Tibial nerve (tissue), 4 donors: ENCODE results near the gene CD163L1. TPM values are rescaled to one million over a fixed set of nuclear protein-coding genes. Genes with fewer than 3 reads are reported as not detected.

Source experiments
- DNase-seq, 2 donors: peaks; one replicate each; pipeline ENCODE4 v3.0.0-alpha.2; 2019; ENCODE audit warnings: low spot score in 2 of 2
- H3K27ac ChIP-seq, 4 donors: fragments of 200-600 bp; sonication (generic) in 3 of 4; one replicate each; pipeline ENCODE4 v1.5.1; 2017 to 2019; ENCODE audit warnings: mild to moderate bottlenecking in 1 of 4
- H3K27me3 ChIP-seq, 2 donors: fragments of 200-600 bp; sonication (generic) in 1 of 2; one replicate each; pipeline versions ENCODE4 v1.5.1 to v1.6.0; 2017 to 2019
- H3K36me3 ChIP-seq, 3 donors: fragments of 200-600 bp; sonication (generic); one replicate each; pipeline ENCODE4 v1.5.1; 2018 to 2019
- H3K4me1 ChIP-seq, 4 donors: fragments of 200-600 bp; sonication (generic) in 3 of 4; one replicate each; pipeline ENCODE4 v1.5.1; 2017 to 2019
- H3K4me3 ChIP-seq, 4 donors: fragments of 200-600 bp; sonication (generic) in 3 of 4; one replicate each; pipeline ENCODE4 v1.5.1; 2017 to 2019; ENCODE audit warnings: mild to moderate bottlenecking in 1 of 4, moderate library complexity in 1 of 4
- H3K9me3 ChIP-seq, 4 donors: fragments of 200-600 bp; sonication (generic) in 3 of 4; one replicate each; pipeline ENCODE4 v1.5.1; 2017 to 2019
- EP300 ChIP-seq, 2 donors: sonication (generic); formaldehyde crosslinking; IDR thresholded peaks; one replicate each; pipeline ENCODE4 v1.6.1; 2017; ENCODE audit warnings: antibody characterized with exemption in 2 of 2, mild to moderate bottlenecking in 1 of 2
- POLR2A ChIP-seq, 2 donors: fragments of 450-650 bp; IDR thresholded peaks; one replicate each; pipeline ENCODE4 v1.6.1; 2017; ENCODE audit warnings: antibody characterized with exemption in 2 of 2, mild to moderate bottlenecking in 2 of 2, moderate library complexity in 2 of 2
- WGBS, 2 donors: methylation state at CpG; one replicate each; pipeline ENCODE4 v1.1.5; 2018; 5-methylcytosine and 5-hydroxymethylcytosine counted together
- total RNA-seq, 4 donors: library from RNA; depleted of rRNA; stranded (reverse); fragments of >200 nt; gene quantifications; one replicate each; pipeline ENCODE4 v1.1.0, GENCODE V29; 2016
- TF ChIP-seq, protein P1 (sequence below), 5 experiments: fragments of 200-600 bp in 3 of 5; fragments of 450-650 bp in 2 of 5; sonication (generic) in 3 of 5; IDR thresholded peaks; one replicate each; pipeline ENCODE4 v1.5.1; 2016 to 2019; ENCODE audit warnings: antibody characterized with exemption in 5 of 5, mild to moderate bottlenecking in 3 of 5, moderate library complexity in 2 of 5

The CD163L1 gene
- total RNA-seq, 4 donors from 2014 or later, result 0.66 to 16.7 (median 1.6) TPM

DNA sequence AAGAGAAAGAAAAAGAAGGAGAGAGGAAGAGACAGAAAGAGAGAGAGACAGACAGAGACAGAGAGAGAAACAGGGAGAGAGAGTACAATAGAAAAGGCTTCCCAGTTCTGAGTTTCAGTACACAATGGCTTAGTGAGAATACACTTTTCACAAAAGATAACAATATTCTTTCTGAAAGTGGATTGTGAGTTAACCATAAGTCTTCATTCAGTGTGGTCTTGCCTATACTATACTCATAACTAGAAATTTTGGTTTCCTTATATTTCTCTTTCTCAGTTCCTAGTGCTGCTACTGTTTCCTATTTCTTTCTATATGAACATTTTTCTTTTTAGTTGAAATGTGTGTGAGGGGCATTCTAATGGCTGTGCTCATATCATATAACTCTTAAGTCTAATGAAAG, 9.3 kb downstream of the CD163L1 start:
- Histone ChIP-seq H3K4me3 (no peak overlapping the region), H3K9me3 (peaks cover 0 to under 1% (median 0%) of the 10 kb centered on the region in 4 donors), H3K27me3 (peaks cover 0 to under 1% of the 10 kb centered on the region in 2 donors), H3K27ac (no peak overlapping the region), H3K4me1 (no peaks in the 10 kb centered on the region), H3K36me3 (no peaks in the 10 kb centered on the region)
- no peak for TF ChIP-seq POLR2A (IDR thresholded peaks at IDR 0.05)
- TF ChIP-seq, protein P1, sequence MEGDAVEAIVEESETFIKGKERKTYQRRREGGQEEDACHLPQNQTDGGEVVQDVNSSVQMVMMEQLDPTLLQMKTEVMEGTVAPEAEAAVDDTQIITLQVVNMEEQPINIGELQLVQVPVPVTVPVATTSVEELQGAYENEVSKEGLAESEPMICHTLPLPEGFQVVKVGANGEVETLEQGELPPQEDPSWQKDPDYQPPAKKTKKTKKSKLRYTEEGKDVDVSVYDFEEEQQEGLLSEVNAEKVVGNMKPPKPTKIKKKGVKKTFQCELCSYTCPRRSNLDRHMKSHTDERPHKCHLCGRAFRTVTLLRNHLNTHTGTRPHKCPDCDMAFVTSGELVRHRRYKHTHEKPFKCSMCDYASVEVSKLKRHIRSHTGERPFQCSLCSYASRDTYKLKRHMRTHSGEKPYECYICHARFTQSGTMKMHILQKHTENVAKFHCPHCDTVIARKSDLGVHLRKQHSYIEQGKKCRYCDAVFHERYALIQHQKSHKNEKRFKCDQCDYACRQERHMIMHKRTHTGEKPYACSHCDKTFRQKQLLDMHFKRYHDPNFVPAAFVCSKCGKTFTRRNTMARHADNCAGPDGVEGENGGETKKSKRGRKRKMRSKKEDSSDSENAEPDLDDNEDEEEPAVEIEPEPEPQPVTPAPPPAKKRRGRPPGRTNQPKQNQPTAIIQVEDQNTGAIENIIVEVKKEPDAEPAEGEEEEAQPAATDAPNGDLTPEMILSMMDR (IDR thresholded peaks at IDR 0.05), result no peak
- no peak for TF ChIP-seq EP300 (IDR thresholded peaks at IDR 0.05)
- DNase-seq, result no peak

DNA sequence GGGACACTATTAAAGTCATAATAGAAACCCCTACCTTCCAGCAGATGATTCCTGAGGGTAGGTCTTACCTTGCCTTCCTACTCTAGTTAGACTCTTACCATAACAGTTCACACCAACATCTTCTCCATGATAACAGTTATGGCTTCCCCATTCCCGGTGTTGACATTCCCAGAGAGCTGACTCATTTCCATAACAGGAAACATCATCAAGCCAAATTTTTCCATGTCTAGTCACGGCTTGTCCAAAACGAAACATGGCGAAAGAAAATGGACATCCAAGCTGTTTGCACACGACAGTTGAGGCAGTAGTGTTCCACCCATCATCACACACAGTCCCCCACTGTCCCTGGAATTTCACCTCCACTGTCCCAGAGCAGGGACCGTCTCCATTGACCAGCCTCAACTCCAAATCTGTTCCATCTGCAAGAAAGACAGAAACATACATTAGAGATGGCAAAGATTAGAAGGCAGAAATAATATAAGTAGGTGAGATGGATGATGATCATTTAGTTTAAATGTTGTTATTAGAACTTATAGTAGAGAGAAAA, 10.6 kb downstream of the CD163L1 start:
- Histone ChIP-seq H3K27me3 (no peaks in the 10 kb centered on the region), H3K4me3 (no peak overlapping the region), H3K9me3 (no peaks in the 10 kb centered on the region), H3K36me3 (no peaks in the 10 kb centered on the region), H3K4me1 (no peaks in the 10 kb centered on the region), H3K27ac (no peak overlapping the region)
- WGBS, 2 donors, result 73 to 79% methylated on average over 6 of the region's 6 CpGs
- DNase-seq, result no peak
- TF ChIP-seq POLR2A (IDR thresholded peaks at IDR 0.05) (no peak), EP300 (IDR thresholded peaks at IDR 0.05) (no peak)
- TF ChIP-seq, protein P1 (IDR thresholded peaks at IDR 0.05), result no peak

DNA sequence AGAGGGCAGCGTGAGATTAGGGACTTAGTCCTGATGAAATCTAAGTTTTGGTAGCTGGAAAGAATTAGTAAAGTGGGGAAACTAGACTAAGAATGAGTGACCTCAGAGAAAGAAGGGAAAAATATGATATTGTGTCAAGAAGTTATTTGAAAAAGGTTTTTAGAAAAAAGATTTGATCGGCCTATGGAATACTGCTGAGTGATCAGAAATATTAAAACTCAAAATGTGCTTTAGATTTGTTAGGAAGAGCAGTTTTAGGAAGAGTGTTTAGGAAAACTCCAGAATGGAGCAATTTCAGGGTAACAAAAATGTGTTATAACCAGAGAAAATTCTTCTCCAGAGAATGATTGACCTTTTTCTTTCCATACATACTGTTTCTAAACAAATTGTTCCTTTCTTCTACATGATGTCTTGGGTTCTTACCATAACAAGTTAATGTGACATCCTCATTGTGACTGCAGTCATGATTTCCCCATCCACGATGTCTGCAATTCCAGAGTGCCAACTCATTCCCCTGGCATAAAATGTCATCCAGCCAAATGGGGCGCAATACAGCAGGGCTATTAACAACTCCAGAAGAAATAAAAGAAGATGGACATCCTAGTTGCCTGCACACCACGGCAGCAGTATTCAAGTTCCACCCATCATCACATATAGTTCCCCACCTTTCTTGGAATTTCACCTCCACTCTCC, 11.8 kb downstream of the CD163L1 start:
- no peak for DNase-seq
- H3K27ac ChIP-seq, result no peak overlapping the region
- no peaks in the 10 kb centered on the region for H3K9me3 ChIP-seq
- no peaks in the 10 kb centered on the region for H3K27me3 ChIP-seq
- TF ChIP-seq, protein P1 (IDR thresholded peaks at IDR 0.05), result no peak
- no peak for TF ChIP-seq EP300 (IDR thresholded peaks at IDR 0.05)
- no peak for TF ChIP-seq POLR2A (IDR thresholded peaks at IDR 0.05)
- H3K4me1 ChIP-seq, result no peaks in the 10 kb centered on the region
- no peaks in the 10 kb centered on the region for H3K36me3 ChIP-seq
- WGBS, 2 donors, result 70 to 78% methylated on average over 5 of the region's 5 CpGs
- H3K4me3 ChIP-seq, result no peak overlapping the region

DNA sequence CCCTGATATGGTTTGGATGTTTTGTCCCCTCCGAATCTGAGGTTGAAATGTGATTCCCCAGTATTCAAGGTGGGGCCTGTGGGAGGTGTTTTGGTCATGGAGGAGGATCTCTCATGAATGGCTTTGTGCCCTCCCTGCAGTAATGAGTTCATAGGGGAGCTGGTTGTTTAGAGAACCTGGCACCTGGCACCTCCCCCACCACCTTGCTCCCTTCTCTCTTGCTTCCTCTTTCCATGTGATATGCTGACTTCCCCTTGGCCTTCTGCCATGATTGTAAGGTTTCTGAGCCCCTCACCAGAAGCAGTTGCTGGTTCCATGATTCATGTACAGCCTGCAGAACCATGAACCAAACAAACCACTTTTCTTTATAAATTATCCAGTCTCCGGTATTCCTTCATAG, 32.6 kb downstream of the CD163L1 start:
- Histone ChIP-seq H3K4me3 (no peak overlapping the region), H3K4me1 (no peaks in the 10 kb centered on the region), H3K27me3 (no peaks in the 10 kb centered on the region), H3K36me3 (no peaks in the 10 kb centered on the region), H3K27ac (no peak overlapping the region), H3K9me3 (peaks cover 0 to 4% (median 0%) of the 10 kb centered on the region in 4 donors)
- TF ChIP-seq POLR2A (IDR thresholded peaks at IDR 0.05) (no peak), EP300 (IDR thresholded peaks at IDR 0.05) (no peak)
- TF ChIP-seq, protein P1 (IDR thresholded peaks at IDR 0.05), result no peak
- DNase-seq, result no peak
- 66 to 76% methylated on average over 2 of the region's 2 CpGs for WGBS, 2 donors

DNA sequence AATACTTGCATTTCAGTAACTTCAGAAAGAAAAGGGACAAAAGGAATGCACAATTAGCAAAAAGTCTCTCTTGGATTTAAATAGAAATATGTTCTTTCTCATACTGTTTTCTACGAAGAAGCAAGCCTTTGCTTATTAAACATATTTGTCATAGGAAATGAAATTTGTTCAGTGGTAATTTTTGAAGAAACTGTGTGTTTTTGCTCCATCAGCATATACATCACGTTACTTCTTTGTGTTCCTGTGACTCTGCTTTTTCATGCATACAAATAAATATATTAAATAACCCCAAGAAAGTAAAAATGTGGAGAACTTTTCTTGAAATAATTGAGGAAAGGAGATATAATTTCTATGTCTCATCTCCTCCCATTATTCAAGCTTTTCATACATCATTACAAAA, 39.7 kb downstream of the CD163L1 start:
- Histone ChIP-seq H3K9me3 (no peaks in the 10 kb centered on the region), H3K4me3 (no peak overlapping the region), H3K27me3 (no peaks in the 10 kb centered on the region), H3K27ac (no peak overlapping the region), H3K4me1 (no peaks in the 10 kb centered on the region), H3K36me3 (no peaks in the 10 kb centered on the region)
- DNase-seq, result no peak
- TF ChIP-seq, protein P1 (IDR thresholded peaks at IDR 0.05), result no peak
- TF ChIP-seq POLR2A (IDR thresholded peaks at IDR 0.05) (no peak), EP300 (IDR thresholded peaks at IDR 0.05) (no peak)
- WGBS, 2 donors, result 62 to 63% methylated on average over 2 of the region's 2 CpGs
